GM18507 (cell line): ENCODE results near the gene GPD1.

Experiments
- DNase-seq: peaks from one replicate; pipeline ENCODE4 v3.0.0; 2011; ENCODE audit warnings: low read depth; ENCODE audit not compliant: insufficient read length; ENCODE audit errors: extremely low spot score
- FAIRE-seq: peaks from 2 replicates; lab custom pipeline; 2011; peaks lifted over from hg19 to GRCh38; lab: Jason Lieb, UNC

GPD1 gene

GRCh38 chr12:50090391-50090790 is 13.4 kb upstream of the GPD1 start:
- DNase-seq (no peak), FAIRE-seq (no peak)

DNA sequence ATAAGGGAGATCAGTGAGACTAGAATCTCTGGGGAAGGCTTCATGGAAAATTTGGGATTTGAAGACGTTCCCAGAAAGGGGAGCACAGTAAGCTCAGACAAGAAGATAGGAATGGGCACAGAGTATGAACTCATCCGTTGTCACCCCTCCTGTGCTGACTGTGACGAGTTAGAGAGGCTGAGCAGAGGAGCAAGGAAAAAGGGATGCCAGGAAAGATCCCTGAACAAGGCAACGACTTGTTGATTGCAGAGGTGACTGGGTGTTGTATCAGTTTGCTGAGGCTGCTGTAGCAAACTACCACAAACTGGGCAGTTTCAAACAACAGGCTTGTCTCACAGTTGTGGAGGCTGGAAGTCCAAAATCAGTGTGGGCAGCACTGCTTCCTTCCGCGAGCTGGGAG is 5.9 kb upstream of the GPD1 start:
- DNase-seq (no peak), FAIRE-seq (no peak)

GRCh38 chr12:50099302-50100008 is 4.4 kb upstream of the GPD1 start:
- FAIRE-seq (no peak), DNase-seq (no peak)

DNA sequence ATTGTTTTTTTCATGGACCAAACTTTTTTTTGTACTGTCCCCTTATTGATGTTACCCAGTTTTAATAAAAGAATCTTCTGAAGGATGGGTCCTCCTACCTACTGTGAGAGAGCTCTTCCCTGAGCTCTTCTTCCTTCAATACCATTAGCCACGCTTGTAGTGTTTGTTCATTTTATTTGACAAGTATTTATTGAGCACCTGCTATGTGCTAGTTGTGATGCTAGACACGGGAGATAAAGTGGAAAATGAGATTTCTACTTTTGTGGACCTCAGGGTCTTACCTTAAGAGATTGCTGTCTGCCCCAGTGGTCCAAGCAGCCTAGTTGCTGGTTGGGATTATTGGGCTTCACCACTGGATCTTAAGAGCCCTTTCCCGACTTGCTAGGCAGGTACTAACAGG is 3.2 kb upstream of the GPD1 start:
- no peak for DNase-seq
- no peak for FAIRE-seq

- DNase-seq: no peak
- FAIRE-seq: no peak
Observed at GRCh38 chr12:50101663-50102062, 2.1 kb upstream of the GPD1 start.

DNA sequence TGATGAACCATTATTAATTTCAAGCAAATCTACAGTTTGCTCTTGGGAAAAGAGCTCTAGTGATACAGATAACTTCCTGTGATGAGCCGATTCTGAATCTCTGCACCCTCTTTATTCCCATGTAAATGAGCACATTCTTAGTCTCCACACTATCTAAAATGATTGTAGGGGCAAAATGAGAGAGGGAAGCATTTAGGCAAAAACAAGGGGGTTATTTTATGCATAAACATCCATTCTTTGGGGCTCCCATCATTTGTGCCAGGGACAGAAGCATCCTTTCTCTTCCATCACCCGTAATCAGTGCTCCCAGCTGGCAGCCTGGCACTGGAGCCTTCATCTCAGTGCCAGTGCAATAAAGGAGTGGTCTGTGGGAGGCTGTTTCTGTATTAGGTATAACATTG is 1.7 kb upstream of the GPD1 start:
- no peak for DNase-seq
- no peak for FAIRE-seq

GRCh38 chr12:50102646-50103309 is 1.0 kb upstream of the GPD1 start:
- no peak for DNase-seq
- no peak for FAIRE-seq

GRCh38 chr12:50103351-50103750 is 457 bp upstream of the GPD1 start:
- FAIRE-seq: no peak
- DNase-seq: no peak

DNA sequence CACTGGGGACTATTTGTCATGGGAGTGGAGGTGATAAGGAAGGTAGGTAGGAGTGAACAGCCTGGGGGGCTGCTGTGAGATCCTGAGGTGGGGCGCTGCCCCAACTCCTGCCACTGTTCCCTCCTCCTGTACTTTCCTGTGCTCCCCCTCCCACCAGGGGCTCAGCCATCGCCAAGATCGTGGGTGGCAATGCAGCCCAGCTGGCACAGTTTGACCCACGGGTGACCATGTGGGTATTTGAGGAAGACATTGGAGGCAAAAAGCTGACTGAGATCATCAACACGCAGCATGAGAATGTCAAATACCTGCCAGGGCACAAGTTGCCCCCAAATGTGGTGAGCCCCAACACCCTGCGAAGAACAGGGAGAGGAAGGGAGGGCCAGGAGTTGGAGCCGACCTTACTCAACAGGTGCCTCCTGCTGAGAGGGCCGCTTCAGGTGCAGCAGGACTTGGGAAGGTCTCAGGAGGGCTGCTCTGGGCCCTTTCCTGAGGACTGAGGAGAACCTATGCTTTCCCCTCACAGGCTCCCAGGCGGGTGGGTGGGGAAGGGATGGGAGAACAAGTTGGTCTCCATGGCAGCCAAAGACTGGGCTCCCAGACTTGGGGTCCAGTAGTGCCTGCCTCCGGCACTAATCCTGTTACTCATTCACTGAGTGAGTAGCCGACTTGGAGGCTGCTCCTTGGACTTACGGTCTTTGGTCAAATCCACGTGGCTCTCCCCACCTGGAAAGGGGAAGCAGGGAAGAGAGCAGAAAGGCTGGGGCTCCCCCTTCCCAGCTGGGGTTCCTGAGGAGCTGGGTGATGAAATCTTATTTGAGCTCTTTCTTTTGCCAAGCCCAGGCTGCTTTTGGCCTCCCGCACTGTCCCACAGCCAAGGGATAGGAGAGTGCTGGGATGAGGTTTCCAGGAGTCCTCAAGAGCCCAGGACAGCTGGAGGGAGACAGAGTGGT is 884 bp downstream of the GPD1 start:
- FAIRE-seq (no peak), DNase-seq (no peak)

DNA sequence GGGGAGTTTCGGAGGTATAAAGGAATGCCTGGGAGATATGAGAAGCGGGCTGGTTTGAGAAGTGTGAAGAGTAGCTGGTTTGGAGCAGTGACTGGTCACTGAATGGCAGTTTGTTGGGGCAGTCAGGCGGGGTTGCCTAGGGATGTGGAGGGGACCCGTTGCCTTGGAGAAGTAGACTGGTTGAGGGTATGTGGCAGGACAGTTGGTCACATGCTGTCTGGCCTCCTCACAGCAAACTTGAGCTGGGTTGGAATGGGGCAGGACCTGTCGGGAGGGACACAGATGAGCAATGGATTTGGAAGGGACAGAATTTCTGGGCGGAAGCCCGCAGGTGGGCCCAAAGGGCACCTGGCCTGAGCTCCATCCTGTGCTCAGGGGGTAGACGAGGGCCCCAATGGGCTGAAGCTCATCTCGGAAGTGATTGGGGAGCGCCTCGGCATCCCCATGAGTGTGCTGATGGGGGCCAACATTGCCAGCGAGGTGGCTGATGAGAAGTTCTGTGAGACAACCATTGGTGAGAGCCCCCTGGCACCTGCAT is 2.2 kb downstream of the GPD1 start:
- no peak for DNase-seq
- no peak for FAIRE-seq

- no peak for FAIRE-seq
Observed at GRCh38 chr12:50106907-50107306, 3.1 kb downstream of the GPD1 start.

DNA sequence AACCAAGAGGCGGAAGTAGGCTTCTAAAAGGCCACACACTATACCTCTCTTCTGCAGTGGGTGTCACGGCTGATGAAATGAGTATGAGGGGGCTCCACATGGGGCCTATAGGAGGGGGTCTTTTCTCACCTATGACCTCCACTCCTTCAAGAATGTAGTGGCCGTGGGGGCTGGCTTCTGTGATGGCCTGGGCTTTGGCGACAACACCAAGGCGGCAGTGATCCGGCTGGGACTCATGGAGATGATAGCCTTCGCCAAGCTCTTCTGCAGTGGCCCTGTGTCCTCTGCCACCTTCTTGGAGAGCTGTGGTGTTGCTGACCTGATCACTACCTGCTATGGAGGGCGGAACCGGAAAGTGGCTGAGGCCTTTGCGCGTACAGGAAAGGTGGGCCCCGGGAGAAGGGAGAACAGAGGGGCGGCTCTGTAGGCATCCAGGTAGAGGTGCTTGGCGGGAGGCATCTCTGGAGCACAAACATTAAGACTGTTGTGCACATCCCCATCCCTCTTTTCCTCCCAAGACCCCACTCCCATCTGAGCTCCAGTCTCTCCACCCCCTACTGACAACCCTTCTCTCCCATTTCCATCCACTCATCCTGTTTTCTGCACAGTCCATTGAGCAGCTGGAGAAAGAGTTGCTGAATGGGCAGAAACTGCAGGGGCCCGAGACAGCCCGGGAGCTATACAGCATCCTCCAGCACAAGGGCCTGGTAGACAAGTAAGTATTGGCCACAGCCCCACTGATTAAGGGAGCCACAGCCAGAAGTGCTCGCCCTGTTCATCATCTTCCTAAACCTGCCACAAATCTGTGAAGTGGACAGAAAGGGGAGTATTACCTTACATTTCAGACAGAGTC is 3.8 kb downstream of the GPD1 start:
- no peak for DNase-seq
- FAIRE-seq: no peak

More at GRCh38 chr12:50106907-50107306, 3.1 kb downstream of the GPD1 start:
- DNase-seq: no peak

DNA sequence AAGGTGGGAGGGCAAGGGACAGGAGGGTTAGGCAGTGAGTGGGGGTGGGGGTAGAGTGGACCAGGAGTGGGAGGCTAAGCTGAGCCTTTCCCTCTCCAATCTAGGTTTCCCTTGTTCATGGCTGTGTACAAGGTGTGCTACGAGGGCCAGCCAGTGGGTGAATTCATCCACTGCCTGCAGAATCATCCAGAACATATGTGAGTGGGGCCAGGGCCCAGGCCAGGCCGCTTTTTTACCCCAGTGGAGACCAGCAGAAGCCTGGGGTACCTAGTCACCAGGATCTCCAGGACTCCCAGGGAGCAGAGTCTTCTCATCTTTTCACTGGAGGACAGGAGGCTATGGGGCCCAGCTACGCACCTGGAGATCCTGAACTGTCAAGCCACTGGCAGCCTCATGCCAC is 5.5 kb downstream of the GPD1 start:
- DNase-seq (no peak), FAIRE-seq (no peak)

DNA sequence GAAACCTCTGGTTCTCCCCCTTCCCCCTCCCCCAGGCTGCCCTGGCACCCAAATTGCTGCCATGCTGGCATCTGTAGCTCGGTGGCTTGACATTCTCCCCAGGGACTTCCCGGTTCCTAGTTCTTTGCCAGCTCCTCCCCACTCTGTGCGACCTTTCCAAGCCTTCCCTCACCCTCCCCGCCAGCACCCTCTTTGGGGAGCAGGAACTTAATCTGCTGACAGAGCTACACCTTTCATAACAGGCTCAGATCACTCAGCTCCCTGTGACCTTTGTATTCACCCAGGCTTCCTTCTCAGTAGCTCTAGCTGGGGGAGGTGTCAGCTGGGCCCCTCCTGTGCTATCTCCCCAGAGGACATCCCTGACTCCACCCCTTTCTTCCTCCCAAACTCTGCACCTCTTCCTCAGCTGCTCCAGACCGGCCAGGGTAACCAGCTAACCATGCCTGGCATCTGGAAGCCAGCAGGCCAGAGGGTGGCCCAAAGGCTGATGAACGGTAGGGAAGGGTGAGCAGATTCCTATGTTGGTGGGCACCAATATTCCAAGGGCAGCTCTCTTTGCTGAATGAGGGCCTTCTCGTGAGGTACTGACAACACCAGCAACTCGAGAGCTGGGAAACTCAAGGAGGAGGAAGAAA is 6.4 kb downstream of the GPD1 start:
- FAIRE-seq (peak; percentile 87), DNase-seq (no peak)

GRCh38 chr12:50110762-50111351 is 7.0 kb downstream of the GPD1 start:
- FAIRE-seq (peak; percentile 63), DNase-seq (no peak)

DNA sequence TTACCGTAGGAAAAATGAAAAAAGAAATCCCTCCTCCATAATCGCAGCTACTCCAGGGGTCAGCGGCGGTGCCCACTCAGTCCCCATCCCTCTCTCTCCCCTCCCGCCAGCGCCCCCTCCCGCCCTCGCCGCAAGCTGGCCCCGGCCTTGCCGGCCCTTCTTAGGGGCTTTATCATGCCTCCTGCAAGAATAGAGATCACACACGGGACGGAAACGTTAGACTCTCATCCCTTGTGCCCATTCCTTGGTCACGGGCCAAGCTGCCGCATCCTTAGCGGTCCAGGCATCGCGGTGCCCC is 7.5 kb downstream of the GPD1 start:
- no peak for FAIRE-seq
- no peak for DNase-seq

- FAIRE-seq (peak; percentile 100), DNase-seq (peak; percentile 94)
Observed at GRCh38 chr12:50111693-50112455, 8.1 kb downstream of the GPD1 start, which contains the start of gene COX14. COX14 (plus strand) TSS chr12:50112236; CDS start chr12:50120044, 7,808 bp downstream.
